H1 (cell line): ENCODE measurements around the gene STEEP1. TPM values are rescaled to one million over a fixed set of nuclear protein-coding genes. Genes with fewer than 3 reads are reported as not detected.

Experiments used
- CTCF ChIA-PET: fragments of 300-600 bp; sonication (Branson Sonifier 250); formaldehyde crosslinking; loops from one replicate; lab custom pipeline; 2021; ENCODE audit not compliant: partially characterized antibody; lab: Charles Lee
- POLR2A ChIA-PET: fragments of 300-600 bp; sonication (Branson Sonifier 250); formaldehyde crosslinking; loops from one replicate; lab custom pipeline; 2021; ENCODE audit warnings: inconsistent platforms; ENCODE audit not compliant: partially characterized antibody; lab: Charles Lee
- DNase-seq, 2 experiments: peaks; one replicate each; pipeline versions ENCODE4 v3.0.0 to v3.0.0-alpha.2; 2010 to 2022; ENCODE audit warnings: low spot score in 2 of 2, low read depth in 1 of 2, mixed read lengths in 1 of 2
- FAIRE-seq: peaks from 2 replicates; lab custom pipeline; 2011; peaks lifted over from hg19 to GRCh38; lab: Jason Lieb, UNC
- H2AFZ ChIP-seq: 2 replicates; pipeline ENCODE4 v1.8.1; 2012; ENCODE audit warnings: low read length, inconsistent platforms
- H2AK5ac ChIP-seq: 2 replicates; pipeline ENCODE4 v1.6.1; 2013; ENCODE audit warnings: low read depth, low read length
- H2BK120ac ChIP-seq: replicated peaks from 2 replicates; pipeline ENCODE3; 2013; ENCODE audit warnings: low read depth, low read length, inconsistent platforms
- H2BK12ac ChIP-seq: 2 replicates; pipeline ENCODE4 v1.6.1; 2013; ENCODE audit warnings: low read depth, low read length
- H2BK15ac ChIP-seq: 2 replicates; pipeline ENCODE4 v1.6.1; 2013; ENCODE audit warnings: low read length
- H2BK20ac ChIP-seq: 2 replicates; pipeline ENCODE4 v1.6.1; 2013; ENCODE audit warnings: low read length
- H2BK5ac ChIP-seq: 2 replicates; pipeline ENCODE4 v1.6.1; 2013; ENCODE audit warnings: low read depth, low read length
- H3K14ac ChIP-seq: 2 replicates; pipeline ENCODE4 v1.6.1; 2013; ENCODE audit warnings: inconsistent platforms; ENCODE audit not compliant: insufficient read length
- H3K18ac ChIP-seq: 2 replicates; pipeline ENCODE4 v1.6.1; 2013; ENCODE audit warnings: low read length; ENCODE audit errors: extremely low read depth
- H3K23ac ChIP-seq: 2 replicates; pipeline ENCODE4 v1.6.1; 2013; ENCODE audit warnings: inconsistent platforms; ENCODE audit not compliant: insufficient read length
- H3K23me2 ChIP-seq: 2 replicates; pipeline ENCODE4 v1.6.1; 2013; ENCODE audit warnings: low read depth, low read length
- H3K27ac ChIP-seq: 2 replicates; pipeline ENCODE4 v1.6.1; 2011; ENCODE audit warnings: low read depth, low read length, inconsistent platforms
- H3K27me3 ChIP-seq, 4 experiments: replicated peaks in 1 of 4; 1 replicate in 1 of 4; 2 replicates in 3 of 4; pipeline versions ENCODE4 v1.6.1 to v1.8.1; 2011 to 2013; ENCODE audit warnings: low read length in 3 of 4, mild to moderate bottlenecking in 3 of 4, inconsistent platforms in 2 of 4, mixed read lengths in 2 of 4, moderate library complexity in 1 of 4; ENCODE audit not compliant: control insufficient read depth in 3 of 4, insufficient read depth in 3 of 4; ENCODE audit errors: extremely low read depth in 1 of 4
- H3K36me3 ChIP-seq, 4 experiments: 2 replicates each; pipeline versions ENCODE4 v1.6.1 to v1.8.1; 2011 to 2013; ENCODE audit warnings: mild to moderate bottlenecking in 4 of 4, low read length in 3 of 4, moderate library complexity in 2 of 4, control low read depth in 1 of 4, inconsistent platforms in 1 of 4; ENCODE audit not compliant: insufficient read depth in 4 of 4, control insufficient read depth in 2 of 4
- H3K4ac ChIP-seq: replicated peaks from 2 replicates; pipeline ENCODE3; 2013; ENCODE audit warnings: low read length, low read depth, mixed read lengths, inconsistent platforms; ENCODE audit not compliant: insufficient read length
- H3K4me1 ChIP-seq, 4 experiments: replicated peaks in 1 of 4; 1 replicate in 1 of 4; 2 replicates in 3 of 4; pipeline versions ENCODE4 v1.6.1 to v1.8.1; 2011 to 2013; ENCODE audit warnings: low read length in 3 of 4, inconsistent platforms in 2 of 4, mixed read lengths in 1 of 4; ENCODE audit not compliant: insufficient read depth in 4 of 4, control insufficient read depth in 3 of 4
- H3K4me2 ChIP-seq, 2 experiments: 2 replicates each; pipeline versions ENCODE4 v1.6.1 to v1.8.1; 2011 to 2013; ENCODE audit warnings: low read depth in 2 of 2, low read length in 2 of 2, control low read depth in 1 of 2, inconsistent platforms in 1 of 2, mild to moderate bottlenecking in 1 of 2; ENCODE audit not compliant: insufficient read depth in 1 of 2
- H3K4me3 ChIP-seq, 4 experiments: fragments of 200-600, 300-600 bp in 1 of 4; sonication (generic), shearing (Covaris generic), sonication (Bioruptor Twin) in 1 of 4; 2 replicates each; pipeline versions ENCODE4 v1.5.1 to v1.8.1; 2011 to 2016; ENCODE audit warnings: low read length in 4 of 4, low read depth in 3 of 4, control low read depth in 2 of 4, inconsistent platforms in 2 of 4, mild to moderate bottlenecking in 2 of 4, mixed read lengths in 1 of 4, moderate library complexity in 1 of 4; ENCODE audit not compliant: insufficient read depth in 2 of 4; ENCODE audit errors: extremely low read depth in 1 of 4
- H3K56ac ChIP-seq: replicated peaks from 2 replicates; pipeline ENCODE3; 2013; ENCODE audit warnings: low read depth, mild to moderate bottlenecking, mixed read lengths, low read length, inconsistent platforms; ENCODE audit not compliant: insufficient read length
- H3K79me1 ChIP-seq: 2 replicates; pipeline ENCODE4 v1.6.1; 2013; ENCODE audit warnings: low read depth, low read length, control low read depth
- H3K79me2 ChIP-seq, 2 experiments: 2 replicates each; pipeline versions ENCODE4 v1.6.1 to v1.8.1; 2012 to 2013; ENCODE audit warnings: low read length in 2 of 2, mild to moderate bottlenecking in 2 of 2, inconsistent platforms in 1 of 2; ENCODE audit not compliant: insufficient read depth in 2 of 2, control insufficient read depth in 1 of 2
- H3K9ac ChIP-seq, 4 experiments: replicated peaks in 1 of 4; 1 replicate in 1 of 4; 2 replicates in 3 of 4; pipeline versions ENCODE4 v1.6.1 to v1.8.1; 2011 to 2013; ENCODE audit warnings: low read depth in 3 of 4, low read length in 3 of 4, control low read depth in 2 of 4, mild to moderate bottlenecking in 2 of 4, moderate library complexity in 2 of 4, inconsistent platforms in 1 of 4; ENCODE audit errors: extremely low read depth in 1 of 4
- H3K9me3 ChIP-seq, 2 experiments: 2 replicates each; pipeline versions ENCODE4 v1.6.1 to v1.8.1; 2012 to 2013; ENCODE audit warnings: mild to moderate bottlenecking in 2 of 2, moderate library complexity in 2 of 2, control low read depth in 1 of 2, inconsistent platforms in 1 of 2, low read depth in 1 of 2, low read length in 1 of 2, mixed read lengths in 1 of 2; ENCODE audit not compliant: insufficient read depth in 2 of 2
- H4K20me1 ChIP-seq, 2 experiments: replicated peaks in 1 of 2; 2 replicates each; pipeline versions ENCODE3 to v1.8.1; 2011 to 2013; ENCODE audit warnings: inconsistent platforms in 2 of 2, low read length in 2 of 2, mild to moderate bottlenecking in 1 of 2; ENCODE audit not compliant: insufficient read depth in 2 of 2, control insufficient read depth in 1 of 2
- H4K5ac ChIP-seq: 2 replicates; pipeline ENCODE4 v1.6.1; 2013; ENCODE audit warnings: low read length, low read depth, mixed read lengths, inconsistent platforms; ENCODE audit not compliant: insufficient read length
- H4K8ac ChIP-seq: 2 replicates; pipeline ENCODE4 v1.8.0; 2013; ENCODE audit warnings: mild to moderate bottlenecking, moderate library complexity, low read length, inconsistent platforms; ENCODE audit not compliant: insufficient read depth; ENCODE audit errors: extremely low read depth
- H4K91ac ChIP-seq: replicated peaks from 2 replicates; pipeline ENCODE3; 2013; ENCODE audit warnings: low read length, mixed read lengths, inconsistent platforms; ENCODE audit not compliant: insufficient read length
- BRCA1 ChIP-seq: IDR thresholded peaks from 2 replicates; pipeline ENCODE4 v1.6.1; 2012; ENCODE audit warnings: low read depth, low read length, improper control_type of control experiment
- CHD2 ChIP-seq: IDR thresholded peaks from 2 replicates; pipeline ENCODE4 v1.6.1; 2012; ENCODE audit warnings: low read length, improper control_type of control experiment
- FOSL1 ChIP-seq: IDR thresholded peaks from 2 replicates; pipeline ENCODE4 v1.6.1; 2011; ENCODE audit warnings: mild to moderate bottlenecking, low read depth, low read length, moderate library complexity; ENCODE audit not compliant: insufficient read depth
- HDAC2 ChIP-seq, 2 experiments: fragments of 300-600 bp in 1 of 2; sonication (generic) in 1 of 2; IDR thresholded peaks; 2 replicates each; pipeline ENCODE4 v1.6.1; 2011 to 2012; ENCODE audit warnings: low read depth in 2 of 2, low read length in 2 of 2, mild to moderate bottlenecking in 2 of 2, moderate library complexity in 2 of 2, borderline replicate concordance in 1 of 2, inconsistent platforms in 1 of 2
- JUN ChIP-seq: IDR thresholded peaks from 2 replicates; pipeline ENCODE4 v1.6.1; 2011; ENCODE audit warnings: low read depth, mild to moderate bottlenecking, improper control_type of control experiment, low read length
- JUND ChIP-seq: IDR thresholded peaks from 2 replicates; pipeline ENCODE4 v1.6.1; 2011; ENCODE audit warnings: mild to moderate bottlenecking, improper control_type of control experiment, low read length
- SIN3A ChIP-seq, 2 experiments: IDR thresholded peaks in 1 of 2; conservative IDR thresholded peaks in 1 of 2; 2 replicates each; pipeline ENCODE4 v1.6.1; 2011 to 2012; ENCODE audit warnings: low read length in 2 of 2, improper control_type of control experiment in 1 of 2, low read depth in 1 of 2, mild to moderate bottlenecking in 1 of 2
- SRF ChIP-seq: IDR thresholded peaks from 2 replicates; pipeline ENCODE4 v1.6.1; 2011; ENCODE audit warnings: mild to moderate bottlenecking, low read depth, low read length, moderate library complexity
- TCF12 ChIP-seq: IDR thresholded peaks from 2 replicates; pipeline ENCODE4 v1.6.1; 2011; ENCODE audit warnings: low read depth, mild to moderate bottlenecking, low read length
- TEAD4 ChIP-seq: IDR thresholded peaks from 2 replicates; pipeline ENCODE4 v1.6.1; 2012; ENCODE audit warnings: low read depth, low read length, inconsistent platforms, mixed read lengths
- WGBS, 2 experiments: shearing (Covaris generic) in 1 of 2; methylation state at CpG; one replicate each; pipeline versions ENCODE4 v1.1.6 to v1.1.7; 2013 to 2015; ENCODE audit warnings: low lambda C conversion rate in 2 of 2, mixed read lengths in 2 of 2, inconsistent platforms in 1 of 2, low coverage in 1 of 2, missing lambda C conversion rate in 1 of 2; ENCODE audit not compliant: insufficient replicate concordance in 2 of 2, insufficient coverage in 1 of 2, insufficient read length in 1 of 2; ENCODE audit errors: extremely low coverage in 1 of 2, missing lambda C conversion rate in 1 of 2; 5-methylcytosine and 5-hydroxymethylcytosine counted together
- polyA plus RNA-seq, 7 experiments: library from polyadenylated mRNA; depleted of rRNA in 3 of 7; stranded (reverse) in 5 of 7; unstranded in 2 of 7; fragments of >200 nt in 5 of 7; fragments of 200-250 nt in 2 of 7; gene quantifications; 1 replicate in 5 of 7; 2 replicates in 1 of 7; 4 replicates in 1 of 7; pipeline versions ENCODE4 v1.2.1 to v1.2.3, GENCODE V29; 2011 to 2013; ENCODE audit warnings: missing spikeins in 2 of 7, mixed read lengths in 2 of 7
- total RNA-seq: library from RNA; stranded (reverse); fragmentation: NEBNext Ultra II Directional; extraction: Animal tissue kit (Norgen Biotek cat#: 25700); gene quantifications from 2 replicates; pipeline ENCODE4 v1.2.1, GENCODE V29; 2021
- TF ChIP-seq, protein P1 (sequence below): IDR thresholded peaks from 2 replicates; pipeline ENCODE4 v1.6.1; 2011; ENCODE audit warnings: low read length, improper control_type of control experiment
- TF ChIP-seq, protein P2 (sequence below): IDR thresholded peaks from 2 replicates; pipeline ENCODE4 v1.6.1; 2012; ENCODE audit warnings: inconsistent platforms
- TF ChIP-seq, protein P3 (sequence below): IDR thresholded peaks from 2 replicates; pipeline ENCODE4 v1.6.1; 2011; ENCODE audit warnings: low read depth, mild to moderate bottlenecking, low read length; ENCODE audit not compliant: insufficient read depth

STEEP1 gene
- total and polyA plus RNA-seq, 2 of the 8 experiments (the other 6 are each of a cell fraction or from before 2014, with no cell fraction given) = 9.2 to 29.7 TPM

DNA sequence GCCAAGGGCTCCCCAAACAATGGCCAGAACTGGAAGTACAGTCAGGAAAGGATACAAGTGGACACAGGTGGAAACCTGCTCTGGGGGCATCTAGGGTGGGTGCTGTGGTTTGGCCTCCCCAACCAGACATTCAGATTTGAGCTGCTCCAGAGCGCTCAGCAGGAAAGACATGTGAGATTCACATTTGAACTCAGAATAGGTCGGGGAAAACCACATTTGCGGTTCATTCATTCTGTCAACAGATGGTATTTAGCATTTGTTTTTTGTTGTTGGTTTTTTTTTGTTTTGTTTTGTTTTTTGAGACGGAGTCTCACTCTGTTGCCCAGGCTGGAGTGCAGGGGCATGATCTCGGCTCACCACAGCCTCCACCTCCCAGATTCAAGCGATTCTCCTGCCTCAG lies 44.0 kb downstream of the STEEP1 start:
- no peak overlapping the region for H2BK15ac ChIP-seq
- no peak overlapping the region for H2BK5ac ChIP-seq
- no peak overlapping the region for H2AFZ ChIP-seq
- no peak overlapping the region for H4K5ac ChIP-seq
- no peak overlapping the region for H2BK12ac ChIP-seq
- no peak overlapping the region for H3K23ac ChIP-seq
- no peak overlapping the region for H2AK5ac ChIP-seq
- no peak overlapping the region for H3K27ac ChIP-seq
- no peaks in the 10 kb centered on the region for H3K23me2 ChIP-seq
- H3K36me3 ChIP-seq = no peaks in the 10 kb centered on the region
- H3K9ac ChIP-seq = no peak overlapping the region
- no peaks in the 10 kb centered on the region for H3K79me1 ChIP-seq
- no peak overlapping the region for H3K4ac ChIP-seq
- FAIRE-seq (no peak), DNase-seq (no peak)
- H3K9me3 ChIP-seq = no peaks in the 10 kb centered on the region
- H3K4me2 ChIP-seq = no peak overlapping the region
- no peaks in the 10 kb centered on the region for H3K27me3 ChIP-seq
- H4K91ac ChIP-seq = no peak overlapping the region
- 83% methylated on average over 6 of the region's 6 CpGs; no CpG with 5 or more reads in 1 of the 2 experiments for WGBS, 2 experiments
- H2BK120ac ChIP-seq = no peak overlapping the region
- H3K79me2 ChIP-seq = no peaks in the 10 kb centered on the region
- H3K18ac ChIP-seq = no peak overlapping the region
- ChIA-PET POLR2A (no interaction called here), CTCF (no interaction called here)
- no peaks in the 10 kb centered on the region for H4K20me1 ChIP-seq
- H3K4me3 ChIP-seq = no peak overlapping the region
- no peaks in the 10 kb centered on the region for H3K4me1 ChIP-seq
- H3K56ac ChIP-seq = no peak overlapping the region
- H2BK20ac ChIP-seq = no peak overlapping the region
- no peak overlapping the region for H3K14ac ChIP-seq
- no peak overlapping the region for H4K8ac ChIP-seq
- no peak for TF ChIP-seq BRCA1
- no peak for TF ChIP-seq JUND
- no peak for TF ChIP-seq TEAD4
- TF ChIP-seq TCF12 = no peak
- TF ChIP-seq, protein P1, sequence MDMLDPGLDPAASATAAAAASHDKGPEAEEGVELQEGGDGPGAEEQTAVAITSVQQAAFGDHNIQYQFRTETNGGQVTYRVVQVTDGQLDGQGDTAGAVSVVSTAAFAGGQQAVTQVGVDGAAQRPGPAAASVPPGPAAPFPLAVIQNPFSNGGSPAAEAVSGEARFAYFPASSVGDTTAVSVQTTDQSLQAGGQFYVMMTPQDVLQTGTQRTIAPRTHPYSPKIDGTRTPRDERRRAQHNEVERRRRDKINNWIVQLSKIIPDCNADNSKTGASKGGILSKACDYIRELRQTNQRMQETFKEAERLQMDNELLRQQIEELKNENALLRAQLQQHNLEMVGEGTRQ = no peak
- TF ChIP-seq, protein P2, sequence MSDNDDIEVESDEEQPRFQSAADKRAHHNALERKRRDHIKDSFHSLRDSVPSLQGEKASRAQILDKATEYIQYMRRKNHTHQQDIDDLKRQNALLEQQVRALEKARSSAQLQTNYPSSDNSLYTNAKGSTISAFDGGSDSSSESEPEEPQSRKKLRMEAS = no peak
- TF ChIP-seq, protein P3, sequence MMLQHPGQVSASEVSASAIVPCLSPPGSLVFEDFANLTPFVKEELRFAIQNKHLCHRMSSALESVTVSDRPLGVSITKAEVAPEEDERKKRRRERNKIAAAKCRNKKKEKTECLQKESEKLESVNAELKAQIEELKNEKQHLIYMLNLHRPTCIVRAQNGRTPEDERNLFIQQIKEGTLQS = no peak
- no peak for TF ChIP-seq SRF
- no peak for TF ChIP-seq JUN
- no peak for TF ChIP-seq HDAC2 (IDR thresholded peaks at IDR 0.05; ENCODE audit: borderline replicate concordance in 1 of 2, low read depth in 2 of 2, low read length in 2 of 2)
- TF ChIP-seq FOSL1 = no peak
- TF ChIP-seq CHD2 = no peak
- no peak for TF ChIP-seq SIN3A (conservative IDR thresholded peaks at IDR 0.05 in 1 of 2, IDR thresholded peaks at IDR 0.05 in 1 of 2; ENCODE audit: low read depth in 1 of 2, low read length in 2 of 2)
